ENCODE data around the gene ANKRD53. TPM values are rescaled to one million over a fixed set of nuclear protein-coding genes. Genes with fewer than 3 reads are reported as not detected.
A peak's percentile ranks its signal among the peaks of the same experiment; 100 is the strongest.

Gene ANKRD53
- total and polyA plus RNA-seq, 2 experiments from 2014 or later: 0.97 to 4.7 TPM

- Histone ChIP-seq H3K4me2 (no peak overlapping the region), H3K27me3 (peaks cover 67% of the 10 kb centered on the region), H3K4me1 (ENCODE audit: insufficient read depth) (no peaks in the 10 kb centered on the region), H3K79me2 (no peaks in the 10 kb centered on the region), H3K9me2 (replicated peaks; ENCODE audit: insufficient read depth) (no peaks in the 10 kb centered on the region), H3K9me3 (ENCODE audit: low read depth) (no peaks in the 10 kb centered on the region), H3K36me3 (replicated peaks; ENCODE audit: insufficient read depth, low read depth) (no peaks in the 10 kb centered on the region), H2AFZ (no peak overlapping the region), H3K27ac (no peak overlapping the region), H4K20me1 (ENCODE audit: insufficient read depth, poor library complexity, severe bottlenecking) (no peaks in the 10 kb centered on the region), H3K4me3 (no peak overlapping the region)
- 55% methylated on average over 4 of the region's 4 CpGs for WGBS (ENCODE audit: low lambda C conversion rate, missing lambda C conversion rate)
- DNase-seq (ENCODE audit: low spot score): no peak
- TF ChIP-seq EZH2 (IDR thresholded peaks at IDR 0.05; ENCODE audit: borderline replicate concordance): no peak
- TF ChIP-seq CTCF (IDR thresholded peaks at IDR 0.05; ENCODE audit: poor library complexity): no peak
Observed at GRCh38 chr2:70966681-70967080, 11.7 kb upstream of the ANKRD53 start.

DNA sequence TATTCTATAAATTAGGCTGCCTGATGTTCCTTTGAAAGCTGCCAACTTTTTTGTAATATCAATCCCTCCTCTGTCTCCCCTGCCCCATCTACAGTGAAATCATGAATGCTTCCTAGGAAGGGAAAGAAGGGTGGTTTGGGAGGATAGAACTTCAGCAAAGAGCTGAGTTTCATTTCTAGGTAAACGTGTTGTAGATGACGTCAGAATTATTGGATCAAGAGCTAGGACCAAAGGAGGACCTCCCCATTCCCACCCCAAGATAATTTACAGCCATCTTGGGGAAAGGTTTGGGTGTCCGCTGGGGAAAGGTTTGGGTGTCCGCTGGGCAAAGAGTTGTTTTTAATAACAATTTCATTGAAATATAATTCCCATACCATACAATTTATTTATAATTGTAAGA is 11.2 kb upstream of the ANKRD53 start:
- WGBS (ENCODE audit: low lambda C conversion rate, missing lambda C conversion rate): 66% methylated on average over 4 of the region's 4 CpGs
- H3K27ac ChIP-seq: no peak overlapping the region
- DNase-seq (ENCODE audit: low spot score): no peak
- H3K4me2 ChIP-seq: no peak overlapping the region
- H3K9me3 ChIP-seq (ENCODE audit: low read depth): no peaks in the 10 kb centered on the region
- no peak for TF ChIP-seq EZH2phosphoT487 (IDR thresholded peaks at IDR 0.05; ENCODE audit: low read depth, severe bottlenecking, unreplicated experiment)
- TF ChIP-seq CTCF (IDR thresholded peaks at IDR 0.05; ENCODE audit: poor library complexity): no peak
- TF ChIP-seq EZH2 (IDR thresholded peaks at IDR 0.05; ENCODE audit: borderline replicate concordance): no peak
- no peaks in the 10 kb centered on the region for H3K36me3 ChIP-seq (replicated peaks; ENCODE audit: insufficient read depth, low read depth)
- no peaks in the 10 kb centered on the region for H3K79me2 ChIP-seq
- H3K4me3 ChIP-seq: no peak overlapping the region
- H2AFZ ChIP-seq: no peak overlapping the region
- H3K27me3 ChIP-seq: peaks cover 64% of the 10 kb centered on the region
- no peaks in the 10 kb centered on the region for H4K20me1 ChIP-seq (ENCODE audit: insufficient read depth, poor library complexity, severe bottlenecking)
- H3K9me2 ChIP-seq (replicated peaks; ENCODE audit: insufficient read depth): no peaks in the 10 kb centered on the region
- H3K4me1 ChIP-seq (ENCODE audit: insufficient read depth): no peaks in the 10 kb centered on the region

DNA sequence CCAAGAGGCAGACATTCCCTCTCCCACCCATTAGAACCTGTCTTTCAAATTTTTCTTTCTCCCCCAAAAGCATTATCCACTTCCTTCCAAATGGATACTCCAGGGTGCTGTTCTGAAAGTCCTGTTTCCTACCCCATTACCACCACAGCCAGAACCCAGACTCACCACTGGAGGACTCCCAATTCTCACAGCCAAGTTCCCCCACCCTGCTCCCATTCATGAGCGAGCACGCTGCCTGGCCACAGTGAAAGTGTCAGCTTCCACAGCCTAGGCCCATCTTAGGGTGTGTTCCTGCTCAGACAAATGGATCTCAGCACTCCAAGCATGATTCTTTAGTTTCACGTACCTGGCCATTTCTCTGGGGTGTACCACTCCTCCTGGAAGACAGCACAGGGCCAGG is 3.8 kb upstream of the ANKRD53 start:
- H3K36me3 ChIP-seq (replicated peaks; ENCODE audit: insufficient read depth, low read depth): no peaks in the 10 kb centered on the region
- whole genome bisulfite sequencing (ENCODE audit: low lambda C conversion rate, missing lambda C conversion rate): 90% methylated on average over 3 of the region's 3 CpGs
- H3K4me1 ChIP-seq (ENCODE audit: insufficient read depth): peaks cover 17% of the 10 kb centered on the region
- H3K4me3 ChIP-seq: no peak overlapping the region
- TF ChIP-seq EZH2phosphoT487 (IDR thresholded peaks at IDR 0.05; ENCODE audit: low read depth, severe bottlenecking, unreplicated experiment): no peak
- no peak for TF ChIP-seq CTCF (IDR thresholded peaks at IDR 0.05; ENCODE audit: poor library complexity)
- TF ChIP-seq EZH2 (IDR thresholded peaks at IDR 0.05; ENCODE audit: borderline replicate concordance): no peak
- no peaks in the 10 kb centered on the region for H3K9me2 ChIP-seq (replicated peaks; ENCODE audit: insufficient read depth)
- H2AFZ ChIP-seq: no peak overlapping the region
- H3K27ac ChIP-seq: no peak overlapping the region
- no peaks in the 10 kb centered on the region for H3K9me3 ChIP-seq (ENCODE audit: low read depth)
- no peak overlapping the region for H3K4me2 ChIP-seq
- H3K27me3 ChIP-seq: peaks cover 10% of the 10 kb centered on the region
- no peak for DNase-seq (ENCODE audit: low spot score)
- no peaks in the 10 kb centered on the region for H4K20me1 ChIP-seq (ENCODE audit: insufficient read depth, poor library complexity, severe bottlenecking)
- H3K79me2 ChIP-seq: no peaks in the 10 kb centered on the region

DNA sequence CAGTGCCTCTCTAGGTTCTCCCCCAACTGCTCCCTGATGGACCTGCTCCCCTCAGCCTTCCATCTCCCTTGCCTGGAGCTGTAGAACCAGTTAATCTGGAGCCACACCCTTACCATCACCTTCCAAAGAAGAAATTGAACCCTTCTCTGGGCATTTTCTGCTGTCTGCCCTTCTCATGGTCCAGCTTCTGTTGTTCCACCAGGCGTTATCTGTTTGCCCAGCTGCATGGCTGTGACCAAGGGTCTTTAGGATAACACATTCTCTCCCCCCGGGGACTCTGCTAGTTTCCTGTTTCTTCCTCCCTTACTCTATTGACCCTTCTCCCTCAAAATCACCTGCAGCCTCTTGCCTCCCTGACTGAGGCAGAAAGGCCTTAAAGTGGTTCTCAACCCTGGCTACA is 3.2 kb upstream of the ANKRD53 start:
- no peak overlapping the region for H2AFZ ChIP-seq
- no peaks in the 10 kb centered on the region for H3K36me3 ChIP-seq (replicated peaks; ENCODE audit: insufficient read depth, low read depth)
- H3K27ac ChIP-seq: no peak overlapping the region
- H3K4me2 ChIP-seq: no peak overlapping the region
- no peaks in the 10 kb centered on the region for H3K79me2 ChIP-seq
- H3K27me3 ChIP-seq: peaks cover 4% of the 10 kb centered on the region
- DNase-seq (ENCODE audit: low spot score): peak; percentile 2
- WGBS (ENCODE audit: low lambda C conversion rate, missing lambda C conversion rate): 76% methylated on average over 2 of the region's 2 CpGs
- H3K9me2 ChIP-seq (replicated peaks; ENCODE audit: insufficient read depth): no peaks in the 10 kb centered on the region
- H3K4me1 ChIP-seq (ENCODE audit: insufficient read depth): peaks cover 17% of the 10 kb centered on the region
- H3K4me3 ChIP-seq: no peak overlapping the region
- H3K9me3 ChIP-seq (ENCODE audit: low read depth): no peaks in the 10 kb centered on the region
- TF ChIP-seq EZH2 (IDR thresholded peaks at IDR 0.05; ENCODE audit: borderline replicate concordance) (no peak), EZH2phosphoT487 (IDR thresholded peaks at IDR 0.05; ENCODE audit: low read depth, severe bottlenecking, unreplicated experiment) (no peak), CTCF (IDR thresholded peaks at IDR 0.05; ENCODE audit: poor library complexity) (no peak)
- no peaks in the 10 kb centered on the region for H4K20me1 ChIP-seq (ENCODE audit: insufficient read depth, poor library complexity, severe bottlenecking)
